GM12878 (cell line): Measurements from ENCODE around the gene KRTAP5-4. TPM values are rescaled to one million over a fixed set of nuclear protein-coding genes. Genes with fewer than 3 reads are reported as not detected.

Experiments
- CHD4 ChIP-seq: fragments of 200-600 bp; sonication (generic); IDR thresholded peaks from 2 replicates; pipeline ENCODE4 v1.6.1; 2016; ENCODE audit warnings: mild to moderate bottlenecking
- MYB ChIP-seq: fragments of 150-350 bp; IDR thresholded peaks from 2 replicates; pipeline ENCODE4 v1.6.1; 2014; ENCODE audit warnings: mild to moderate bottlenecking, low read depth, low read length, borderline replicate concordance
- PAX5 ChIP-seq: IDR thresholded peaks from 2 replicates; pipeline ENCODE4 v1.6.1; 2011; ENCODE audit warnings: low read depth, low read length, borderline replicate concordance
- RELA ChIP-seq: fragments of 450-650 bp; IDR thresholded peaks from 2 replicates; pipeline ENCODE4 v1.8.0; 2014; ENCODE audit warnings: borderline replicate concordance; ENCODE audit not compliant: partially characterized antibody
- ZNF207 ChIP-seq: fragments of 450-650 bp; IDR thresholded peaks from 2 replicates; pipeline ENCODE4 v1.6.1; 2014; ENCODE audit warnings: antibody characterized with exemption, mild to moderate bottlenecking, borderline replicate concordance
- polyA plus RNA-seq, 11 experiments: library from polyadenylated mRNA; depleted of rRNA in 4 of 11; unstranded in 6 of 11; stranded (reverse) in 5 of 11; fragments of >200 nt; fragmentation: Nextera tagmentation in 4 of 11; fragmentation: Illumina TruSeq in 1 of 11; extraction: Ambion mirVana in 4 of 11; extraction: Trizol in 1 of 11; gene quantifications; 1 replicate in 1 of 11; 2 replicates in 10 of 11; pipeline versions ENCODE4 v1.2.1 to v1.2.3, GENCODE V29; 2011 to 2016; ENCODE audit warnings: inconsistent platforms in 2 of 11, missing spikeins in 2 of 11, low read depth in 1 of 11
- total RNA-seq, 4 experiments: library from RNA; depleted of rRNA in 3 of 4; stranded (reverse); fragments of >200 nt in 3 of 4; fragmentation: Illumina TruSeq in 1 of 4; extraction: Trizol in 1 of 4; gene quantifications; 2 replicates each; pipeline versions ENCODE4 v1.2.1 to v1.2.3, GENCODE V29; 2013 to 2021
- TF ChIP-seq, protein P1 (sequence below): fragments of 450-650 bp; IDR thresholded peaks from 2 replicates; pipeline ENCODE4 v1.6.1; 2017; ENCODE audit warnings: mild to moderate bottlenecking
- TF ChIP-seq, protein P2 (sequence below): IDR thresholded peaks from 2 replicates; pipeline ENCODE4 v1.6.1; 2011; ENCODE audit warnings: borderline replicate concordance, low read depth, mild to moderate bottlenecking, moderate library complexity, mixed read lengths, low read length; ENCODE audit not compliant: insufficient read depth; ENCODE audit errors: extremely low read length
- TF ChIP-seq, protein P3 (sequence below): fragments of 450-650 bp; IDR thresholded peaks from 2 replicates; pipeline ENCODE4 v1.6.1; 2018; ENCODE audit warnings: borderline replicate concordance, mild to moderate bottlenecking; ENCODE audit not compliant: partially characterized antibody

KRTAP5-4 gene
- total and polyA plus RNA-seq, 10 of the 15 experiments (the other 5 are each of a cell fraction or from before 2014, with no cell fraction given) = not detected

DNA sequence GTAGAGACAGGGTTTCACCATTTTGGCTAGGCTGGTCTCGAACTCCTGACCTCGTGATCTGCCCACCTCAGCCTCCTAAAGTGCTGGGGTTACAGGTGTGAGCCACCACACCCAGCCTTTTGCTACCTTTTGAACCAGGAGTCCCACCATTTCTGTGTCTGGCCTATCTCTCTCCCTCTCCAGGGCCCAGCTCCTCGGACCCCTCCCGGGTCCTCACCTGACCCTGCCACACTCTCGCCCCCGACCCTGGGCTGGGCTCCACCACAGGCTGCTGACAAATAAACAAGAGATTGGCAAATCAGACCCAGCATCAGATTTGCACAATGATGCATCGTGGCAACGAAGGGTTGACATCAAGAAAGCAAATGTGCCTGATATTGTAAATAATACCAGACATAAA is 16.4 kb upstream of the KRTAP5-4 start (continued):
- TF ChIP-seq, protein P1, sequence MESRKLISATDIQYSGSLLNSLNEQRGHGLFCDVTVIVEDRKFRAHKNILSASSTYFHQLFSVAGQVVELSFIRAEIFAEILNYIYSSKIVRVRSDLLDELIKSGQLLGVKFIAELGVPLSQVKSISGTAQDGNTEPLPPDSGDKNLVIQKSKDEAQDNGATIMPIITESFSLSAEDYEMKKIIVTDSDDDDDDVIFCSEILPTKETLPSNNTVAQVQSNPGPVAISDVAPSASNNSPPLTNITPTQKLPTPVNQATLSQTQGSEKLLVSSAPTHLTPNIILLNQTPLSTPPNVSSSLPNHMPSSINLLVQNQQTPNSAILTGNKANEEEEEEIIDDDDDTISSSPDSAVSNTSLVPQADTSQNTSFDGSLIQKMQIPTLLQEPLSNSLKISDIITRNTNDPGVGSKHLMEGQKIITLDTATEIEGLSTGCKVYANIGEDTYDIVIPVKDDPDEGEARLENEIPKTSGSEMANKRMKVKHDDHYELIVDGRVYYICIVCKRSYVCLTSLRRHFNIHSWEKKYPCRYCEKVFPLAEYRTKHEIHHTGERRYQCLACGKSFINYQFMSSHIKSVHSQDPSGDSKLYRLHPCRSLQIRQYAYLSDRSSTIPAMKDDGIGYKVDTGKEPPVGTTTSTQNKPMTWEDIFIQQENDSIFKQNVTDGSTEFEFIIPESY = no peak
- no peak for TF ChIP-seq MYB
- no peak for TF ChIP-seq CHD4
- TF ChIP-seq, protein P2, sequence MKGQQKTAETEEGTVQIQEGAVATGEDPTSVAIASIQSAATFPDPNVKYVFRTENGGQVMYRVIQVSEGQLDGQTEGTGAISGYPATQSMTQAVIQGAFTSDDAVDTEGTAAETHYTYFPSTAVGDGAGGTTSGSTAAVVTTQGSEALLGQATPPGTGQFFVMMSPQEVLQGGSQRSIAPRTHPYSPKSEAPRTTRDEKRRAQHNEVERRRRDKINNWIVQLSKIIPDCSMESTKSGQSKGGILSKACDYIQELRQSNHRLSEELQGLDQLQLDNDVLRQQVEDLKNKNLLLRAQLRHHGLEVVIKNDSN = no peak
- TF ChIP-seq RELA = no peak
- no peak for TF ChIP-seq PAX5
- no peak for TF ChIP-seq ZNF207
- TF ChIP-seq, protein P3, sequence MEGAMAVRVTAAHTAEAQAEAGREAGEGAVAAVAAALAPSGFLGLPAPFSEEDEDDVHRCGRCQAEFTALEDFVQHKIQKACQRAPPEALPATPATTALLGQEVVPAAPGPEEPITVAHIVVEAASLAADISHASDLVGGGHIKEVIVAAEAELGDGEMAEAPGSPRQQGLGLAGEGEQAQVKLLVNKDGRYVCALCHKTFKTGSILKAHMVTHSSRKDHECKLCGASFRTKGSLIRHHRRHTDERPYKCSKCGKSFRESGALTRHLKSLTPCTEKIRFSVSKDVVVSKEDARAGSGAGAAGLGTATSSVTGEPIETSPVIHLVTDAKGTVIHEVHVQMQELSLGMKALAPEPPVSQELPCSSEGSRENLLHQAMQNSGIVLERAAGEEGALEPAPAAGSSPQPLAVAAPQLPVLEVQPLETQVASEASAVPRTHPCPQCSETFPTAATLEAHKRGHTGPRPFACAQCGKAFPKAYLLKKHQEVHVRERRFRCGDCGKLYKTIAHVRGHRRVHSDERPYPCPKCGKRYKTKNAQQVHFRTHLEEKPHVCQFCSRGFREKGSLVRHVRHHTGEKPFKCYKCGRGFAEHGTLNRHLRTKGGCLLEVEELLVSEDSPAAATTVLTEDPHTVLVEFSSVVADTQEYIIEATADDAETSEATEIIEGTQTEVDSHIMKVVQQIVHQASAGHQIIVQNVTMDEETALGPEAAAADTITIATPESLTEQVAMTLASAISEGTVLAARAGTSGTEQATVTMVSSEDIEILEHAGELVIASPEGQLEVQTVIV = no peak
